Gastroesophageal sphincter (tissue), 4 donors: ENCODE data around the gene UBE2J2. TPM values are rescaled to one million over a fixed set of nuclear protein-coding genes. Genes with fewer than 3 reads are reported as not detected.

Experiments
- ATAC-seq: fragments of 150-250 bp; one replicate; pipeline ENCODE4 v1.9.1; 2016; ENCODE audit warnings: mild to moderate bottlenecking, moderate library complexity
- H3K27ac ChIP-seq, 4 donors: fragments of 200-600 bp; sonication (generic) in 3 of 4; 1 replicate in 3 of 4; 2 replicates in 1 of 4; pipeline ENCODE4 v1.5.1; 2016 to 2019
- H3K27me3 ChIP-seq: fragments of 200-600 bp; sonication (generic); one replicate; pipeline ENCODE4 v1.5.1; 2019
- H3K36me3 ChIP-seq, 2 donors: fragments of 200-600 bp; sonication (generic); one replicate each; pipeline ENCODE4 v1.5.1; 2019; ENCODE audit warnings: control low read depth in 1 of 2
- H3K4me1 ChIP-seq, 3 donors: fragments of 200-600 bp; sonication (generic); 1 replicate in 2 of 3; 2 replicates in 1 of 3; pipeline ENCODE4 v1.5.1; 2016 to 2019; ENCODE audit warnings: control low read depth in 2 of 3
- H3K4me3 ChIP-seq, 2 donors: fragments of 200-600 bp; sonication (generic); one replicate each; pipeline ENCODE4 v1.5.1; 2019; ENCODE audit warnings: mild to moderate bottlenecking in 1 of 2, moderate library complexity in 1 of 2
- H3K9me3 ChIP-seq, 3 donors: fragments of 200-600 bp; sonication (generic); one replicate each; pipeline ENCODE4 v1.5.1; 2017 to 2019; ENCODE audit warnings: control low read depth in 2 of 3
- EP300 ChIP-seq: sonication (generic); formaldehyde crosslinking; IDR thresholded peaks from one replicate; pipeline ENCODE4 v1.6.1; 2017; ENCODE audit warnings: antibody characterized with exemption, mild to moderate bottlenecking
- POLR2A ChIP-seq, 2 donors: fragments of 450-650 bp; IDR thresholded peaks; one replicate each; pipeline ENCODE4 v1.6.1; 2017; ENCODE audit warnings: antibody characterized with exemption in 2 of 2, mild to moderate bottlenecking in 2 of 2, moderate library complexity in 1 of 2
- POLR2AphosphoS5 ChIP-seq: sonication (generic); formaldehyde crosslinking; IDR thresholded peaks from one replicate; pipeline ENCODE4 v1.6.1; 2017; ENCODE audit warnings: antibody characterized with exemption
- WGBS, 2 donors: methylation state at CpG; one replicate each; pipeline ENCODE4 v1.1.5; 2018; ENCODE audit warnings: low coverage in 1 of 2; 5-methylcytosine and 5-hydroxymethylcytosine counted together
- total RNA-seq, 4 donors: library from RNA; depleted of rRNA; stranded (reverse); fragments of >200 nt; gene quantifications; one replicate each; pipeline ENCODE4 v1.1.0, GENCODE V29; 2016
- TF ChIP-seq, protein P1 (sequence below), 4 experiments: fragments of 200-600 bp in 2 of 4; fragments of 450-650 bp in 2 of 4; sonication (generic) in 1 of 4; IDR thresholded peaks; one replicate each; pipeline ENCODE4 v1.5.1; 2017 to 2019; ENCODE audit warnings: antibody characterized with exemption in 4 of 4, mild to moderate bottlenecking in 2 of 4, moderate library complexity in 2 of 4

The UBE2J2 gene
- total RNA-seq, 4 donors from 2014 or later, result 28.1 to 47.0 (median 37.9) TPM

DNA sequence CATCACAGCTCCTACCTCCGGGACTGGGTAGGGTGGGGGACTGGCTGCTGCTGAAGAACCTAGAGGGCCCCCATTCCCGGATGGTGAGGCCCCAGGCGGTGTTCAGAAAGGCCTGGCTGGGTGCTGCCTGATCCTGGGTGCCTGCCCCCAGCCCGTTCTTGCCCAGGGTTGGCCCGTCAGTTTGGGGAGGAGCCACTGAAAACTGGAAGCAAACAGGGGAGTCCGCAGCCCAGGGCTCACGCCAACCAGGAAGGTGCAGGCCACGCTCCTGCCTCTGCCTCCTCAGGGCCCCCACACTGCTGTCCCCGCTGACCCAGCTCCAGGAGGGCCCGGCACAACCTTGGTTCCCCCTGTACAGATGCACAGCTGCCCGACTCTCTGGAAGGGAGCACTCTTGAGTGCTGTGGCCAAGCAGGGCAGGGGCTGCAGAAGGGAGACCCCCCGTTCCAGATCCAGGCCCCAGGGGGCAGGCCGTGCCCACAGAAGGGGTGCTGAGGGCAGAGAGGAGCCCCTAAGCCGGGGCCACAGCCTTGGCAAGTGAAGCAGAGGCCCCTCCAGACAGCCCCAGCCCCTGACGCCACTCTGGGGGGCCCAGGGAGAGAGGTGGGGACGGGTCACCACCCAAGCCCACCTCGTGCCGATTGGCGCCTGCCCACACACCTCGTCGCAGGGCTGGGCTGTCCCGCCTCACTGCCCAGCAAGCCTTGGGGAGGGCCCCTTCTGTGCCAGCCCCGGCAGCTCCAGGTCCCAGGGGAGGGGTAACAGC, 32.6 kb downstream of the UBE2J2 start:
- Histone ChIP-seq H3K9me3 (no peaks in the 10 kb centered on the region), H3K27me3 (peaks cover 62% of the 10 kb centered on the region), H3K36me3 (peaks cover 0 to 25% of the 10 kb centered on the region in 2 donors), H3K4me3 (no peak overlapping the region), H3K27ac (no peak overlapping the region), H3K4me1 (peaks cover 0 to 18% (median 6%) of the 10 kb centered on the region in 3 donors)
- no peak for ATAC-seq
- WGBS, 2 donors, result no CpG with 5 or more reads among the region's 23 CpGs
- TF ChIP-seq POLR2A (IDR thresholded peaks at IDR 0.05) (no peak), POLR2AphosphoS5 (no peak), EP300 (no peak)
- TF ChIP-seq, protein P1, sequence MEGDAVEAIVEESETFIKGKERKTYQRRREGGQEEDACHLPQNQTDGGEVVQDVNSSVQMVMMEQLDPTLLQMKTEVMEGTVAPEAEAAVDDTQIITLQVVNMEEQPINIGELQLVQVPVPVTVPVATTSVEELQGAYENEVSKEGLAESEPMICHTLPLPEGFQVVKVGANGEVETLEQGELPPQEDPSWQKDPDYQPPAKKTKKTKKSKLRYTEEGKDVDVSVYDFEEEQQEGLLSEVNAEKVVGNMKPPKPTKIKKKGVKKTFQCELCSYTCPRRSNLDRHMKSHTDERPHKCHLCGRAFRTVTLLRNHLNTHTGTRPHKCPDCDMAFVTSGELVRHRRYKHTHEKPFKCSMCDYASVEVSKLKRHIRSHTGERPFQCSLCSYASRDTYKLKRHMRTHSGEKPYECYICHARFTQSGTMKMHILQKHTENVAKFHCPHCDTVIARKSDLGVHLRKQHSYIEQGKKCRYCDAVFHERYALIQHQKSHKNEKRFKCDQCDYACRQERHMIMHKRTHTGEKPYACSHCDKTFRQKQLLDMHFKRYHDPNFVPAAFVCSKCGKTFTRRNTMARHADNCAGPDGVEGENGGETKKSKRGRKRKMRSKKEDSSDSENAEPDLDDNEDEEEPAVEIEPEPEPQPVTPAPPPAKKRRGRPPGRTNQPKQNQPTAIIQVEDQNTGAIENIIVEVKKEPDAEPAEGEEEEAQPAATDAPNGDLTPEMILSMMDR (IDR thresholded peaks at IDR 0.05), result no peak

DNA sequence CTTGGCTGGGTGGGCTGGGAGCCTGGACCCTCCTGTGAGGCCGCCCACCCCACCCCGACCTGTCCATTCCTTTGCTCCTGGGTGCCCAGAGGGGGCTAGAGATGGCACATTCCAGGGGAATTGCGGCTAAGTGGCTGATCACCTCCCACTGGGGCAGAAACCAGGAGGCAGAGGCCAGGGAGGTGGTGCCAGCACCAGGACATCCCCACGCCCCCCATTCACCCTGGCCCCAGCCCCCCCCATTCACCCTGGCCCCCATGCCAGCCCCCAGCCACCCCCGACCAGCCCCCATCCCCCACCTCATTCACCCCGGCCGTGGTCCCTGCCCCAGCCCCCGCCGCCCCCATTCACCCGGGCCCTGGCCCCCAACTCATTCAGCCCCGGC, 33.3 kb downstream of the UBE2J2 start:
- H3K9me3 ChIP-seq, result no peaks in the 10 kb centered on the region
- peaks cover 0 to 29% of the 10 kb centered on the region in 2 donors for H3K36me3 ChIP-seq
- no peak overlapping the region for H3K4me3 ChIP-seq
- TF ChIP-seq POLR2AphosphoS5 (no peak), EP300 (no peak), POLR2A (IDR thresholded peaks at IDR 0.05) (no peak)
- TF ChIP-seq, protein P1 (IDR thresholded peaks at IDR 0.05), result no peak
- no peak for ATAC-seq
- peaks cover 0 to 16% (median 6%) of the 10 kb centered on the region in 3 donors for H3K4me1 ChIP-seq
- no peak overlapping the region for H3K27ac ChIP-seq
- peaks cover 56% of the 10 kb centered on the region for H3K27me3 ChIP-seq
- WGBS, 2 donors, result no CpG with 5 or more reads among the region's 11 CpGs

DNA sequence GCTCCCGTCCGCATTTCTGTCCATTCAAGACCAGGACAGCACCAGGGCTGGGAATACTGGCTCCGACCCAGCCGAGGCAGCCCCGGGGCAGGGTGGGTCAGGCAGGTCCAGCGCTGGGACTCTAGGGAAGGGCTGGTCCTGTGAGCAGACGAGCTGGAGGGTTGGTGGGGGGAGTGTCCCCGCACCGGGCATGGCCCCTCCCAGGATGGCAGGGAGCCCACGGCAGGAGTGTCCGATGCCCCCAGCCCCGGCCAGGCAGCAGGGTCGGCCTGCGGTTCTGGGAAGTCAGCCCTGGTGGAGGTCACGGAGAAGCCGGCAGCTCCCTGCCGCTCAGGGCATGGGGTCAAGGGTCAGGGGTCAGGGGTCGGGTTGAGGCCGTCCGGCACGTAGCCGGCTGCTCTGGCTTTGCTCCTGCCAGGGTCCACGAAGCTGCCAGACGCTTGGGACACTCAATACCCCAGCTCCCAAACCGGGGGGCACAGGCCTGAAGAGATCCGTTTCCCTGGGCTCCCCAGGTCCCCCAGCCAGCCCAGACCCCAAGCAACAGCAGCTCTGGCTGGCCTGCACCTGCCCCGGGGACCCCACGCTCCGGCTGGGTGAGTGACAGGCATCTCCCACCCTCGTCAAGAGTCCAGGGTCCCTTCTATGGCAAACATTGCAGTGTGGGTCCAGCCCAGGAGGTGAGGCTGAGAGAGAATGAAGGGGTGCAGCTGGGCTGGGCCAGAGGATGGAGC, 33.9 kb downstream of the UBE2J2 start:
- no CpG with 5 or more reads among the region's 30 CpGs for WGBS, 2 donors
- no peak for TF ChIP-seq POLR2A (IDR thresholded peaks at IDR 0.05)
- TF ChIP-seq, protein P1 (IDR thresholded peaks at IDR 0.05), result no peak
- TF ChIP-seq EP300, result no peak
- TF ChIP-seq POLR2AphosphoS5, result no peak
- Histone ChIP-seq H3K4me3 (no peak overlapping the region), H3K27ac (no peak overlapping the region), H3K36me3 (peaks cover 0 to 34% of the 10 kb centered on the region in 2 donors), H3K27me3 (peaks cover 53% of the 10 kb centered on the region), H3K4me1 (peaks cover 0 to 16% (median 6%) of the 10 kb centered on the region in 3 donors), H3K9me3 (no peaks in the 10 kb centered on the region)
- no peak for ATAC-seq

DNA sequence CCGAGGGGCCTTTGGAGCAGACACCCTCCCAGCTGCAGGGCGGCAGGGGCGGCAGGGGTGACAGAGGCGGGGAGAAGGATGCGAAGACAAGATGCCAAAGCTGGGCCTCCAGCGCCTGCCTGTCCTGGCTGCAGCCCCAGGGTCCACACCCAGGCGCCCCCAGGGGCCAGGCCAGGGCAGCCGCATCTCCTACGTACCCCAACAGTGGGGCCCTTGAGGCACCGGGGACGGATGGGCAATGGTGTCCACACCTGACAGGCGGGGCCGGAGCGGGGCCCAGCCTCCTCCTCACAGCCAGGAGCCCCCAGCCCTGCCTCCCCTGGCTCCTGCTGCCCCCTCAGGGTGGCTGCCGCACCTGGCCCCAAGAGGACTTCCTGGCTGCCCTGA, 34.4 kb downstream of the UBE2J2 start:
- H3K27me3 ChIP-seq, result peaks cover 51% of the 10 kb centered on the region
- no peak for TF ChIP-seq POLR2AphosphoS5
- no peak for TF ChIP-seq POLR2A (IDR thresholded peaks at IDR 0.05)
- TF ChIP-seq, protein P1 (IDR thresholded peaks at IDR 0.05), result no peak
- no peak for TF ChIP-seq EP300
- H3K9me3 ChIP-seq, result no peaks in the 10 kb centered on the region
- H3K27ac ChIP-seq, result no peak overlapping the region
- peaks cover 0 to 16% (median 6%) of the 10 kb centered on the region in 3 donors for H3K4me1 ChIP-seq
- ATAC-seq, result no peak
- H3K36me3 ChIP-seq, result peaks cover 0 to 39% of the 10 kb centered on the region in 2 donors
- no peak overlapping the region for H3K4me3 ChIP-seq
- no CpG with 5 or more reads among the region's 15 CpGs for WGBS, 2 donors
